GM21723 (cell line): ENCODE data around the gene HLF.

ENCODE experiments used
- ATAC-seq: cut with Tn5 transposase; IDR thresholded peaks from one replicate; pipeline ENCODE4 v1.9.1; 2021; ENCODE audit warnings: mild to moderate bottlenecking, moderate library complexity; ENCODE audit not compliant: unreplicated experiment

HLF gene

DNA sequence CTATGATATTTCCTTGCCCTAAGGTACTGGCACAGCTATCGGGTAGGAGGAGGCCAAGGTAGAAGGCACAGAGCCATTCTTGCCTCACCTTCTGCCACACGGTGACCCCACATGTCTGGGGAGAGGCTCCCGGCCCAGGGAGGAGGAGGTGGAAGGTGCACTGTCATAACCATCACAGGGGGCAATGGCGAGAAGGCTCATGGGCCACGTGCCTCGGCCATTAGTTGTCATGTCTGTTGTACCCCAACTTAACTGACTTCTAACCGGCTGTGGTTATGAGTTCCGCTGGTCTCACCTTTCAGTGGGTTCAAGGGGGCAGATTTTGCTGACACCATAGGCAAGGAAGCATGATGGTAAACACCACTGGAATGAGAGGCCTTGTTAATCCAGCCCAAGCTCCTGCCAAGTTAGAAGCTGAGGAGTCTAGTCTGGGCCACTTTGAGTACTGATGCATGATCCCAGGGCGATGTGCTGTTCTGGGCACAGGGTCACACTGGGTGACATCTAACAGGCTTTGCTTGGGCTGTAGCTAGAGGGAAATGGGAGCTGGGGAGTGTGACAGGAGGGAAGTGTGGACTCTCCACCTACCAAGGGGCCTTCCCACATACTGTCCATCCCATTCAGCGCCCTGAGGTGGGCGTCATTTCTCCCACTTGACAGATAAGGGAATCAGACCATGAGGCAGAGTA, 39.6 kb downstream of the HLF start:
- ATAC-seq: no peak

- no peak for ATAC-seq
These were observed 40.7 kb downstream of the HLF start for GRCh38 chr17:55305321-55306087.

- no peak for ATAC-seq
These were observed 43.1 kb downstream of the HLF start for GRCh38 chr17:55307879-55308278.

DNA sequence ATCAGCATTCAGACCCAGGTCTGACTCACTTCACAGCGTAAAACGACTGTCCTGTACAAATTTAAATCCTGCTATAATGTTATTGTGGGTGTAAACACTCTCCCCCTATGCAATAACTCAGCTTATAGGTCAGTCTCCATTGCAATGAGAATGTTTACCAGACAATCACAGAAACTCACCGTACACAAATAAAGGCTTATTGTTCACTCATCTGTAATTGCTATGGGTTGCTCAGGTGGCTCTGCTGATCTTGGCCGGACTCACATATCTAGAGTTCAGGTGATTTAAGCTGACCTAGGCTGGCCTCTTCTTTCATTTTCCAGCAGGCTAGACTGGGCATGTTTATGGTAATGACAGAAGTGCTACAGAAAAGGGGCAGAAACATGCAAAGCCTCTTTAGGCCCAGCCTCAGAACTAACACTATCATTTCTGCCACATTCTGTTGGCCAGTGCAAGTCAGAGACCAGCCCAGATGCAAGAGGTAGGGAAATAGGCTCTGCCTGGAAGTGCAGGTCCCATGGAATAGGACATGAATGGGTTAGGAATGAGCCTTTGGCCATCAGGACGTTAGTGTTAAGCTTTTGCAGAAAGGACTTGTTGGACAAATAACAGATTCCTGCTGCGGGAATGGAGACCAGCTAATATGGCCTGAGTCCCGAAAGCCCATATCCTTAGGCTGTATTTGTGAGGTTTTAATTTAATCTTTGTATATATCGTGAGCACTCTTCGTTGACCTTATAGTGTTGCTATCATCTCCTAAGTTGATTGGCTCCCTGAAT, 44.0 kb downstream of the HLF start:
- no peak for ATAC-seq

DNA sequence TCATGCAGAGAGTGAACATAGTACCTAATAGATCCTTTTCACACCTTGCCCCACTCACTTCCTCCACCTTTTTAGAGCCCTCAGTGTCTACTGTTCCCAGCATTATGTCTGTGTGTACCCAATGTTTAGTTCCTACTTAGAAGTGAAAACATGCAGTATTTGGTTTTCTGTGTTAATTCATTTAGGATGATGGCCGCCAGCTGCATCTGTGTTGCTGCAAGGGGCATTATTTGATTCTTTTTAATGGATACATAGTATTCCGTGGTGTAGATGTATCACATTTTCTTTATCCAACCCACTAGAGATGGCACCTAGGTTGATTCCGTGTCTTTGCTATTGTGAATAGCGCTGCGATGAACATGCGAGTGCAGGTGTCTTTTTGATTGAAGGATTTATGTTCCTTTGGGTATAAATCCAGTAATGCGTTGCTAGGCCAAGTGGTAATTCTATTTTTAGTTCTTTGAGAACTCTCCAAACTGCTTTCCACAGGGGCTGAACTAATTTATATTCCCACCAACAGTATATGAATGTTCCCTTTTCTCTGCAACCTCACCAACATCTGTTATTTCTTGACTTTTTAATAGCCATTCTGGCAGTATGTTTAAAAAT, 47.1 kb downstream of the HLF start:
- no peak for ATAC-seq

- no peak for ATAC-seq
These were observed 48.1 kb downstream of the HLF start for GRCh38 chr17:55312852-55313251.

DNA sequence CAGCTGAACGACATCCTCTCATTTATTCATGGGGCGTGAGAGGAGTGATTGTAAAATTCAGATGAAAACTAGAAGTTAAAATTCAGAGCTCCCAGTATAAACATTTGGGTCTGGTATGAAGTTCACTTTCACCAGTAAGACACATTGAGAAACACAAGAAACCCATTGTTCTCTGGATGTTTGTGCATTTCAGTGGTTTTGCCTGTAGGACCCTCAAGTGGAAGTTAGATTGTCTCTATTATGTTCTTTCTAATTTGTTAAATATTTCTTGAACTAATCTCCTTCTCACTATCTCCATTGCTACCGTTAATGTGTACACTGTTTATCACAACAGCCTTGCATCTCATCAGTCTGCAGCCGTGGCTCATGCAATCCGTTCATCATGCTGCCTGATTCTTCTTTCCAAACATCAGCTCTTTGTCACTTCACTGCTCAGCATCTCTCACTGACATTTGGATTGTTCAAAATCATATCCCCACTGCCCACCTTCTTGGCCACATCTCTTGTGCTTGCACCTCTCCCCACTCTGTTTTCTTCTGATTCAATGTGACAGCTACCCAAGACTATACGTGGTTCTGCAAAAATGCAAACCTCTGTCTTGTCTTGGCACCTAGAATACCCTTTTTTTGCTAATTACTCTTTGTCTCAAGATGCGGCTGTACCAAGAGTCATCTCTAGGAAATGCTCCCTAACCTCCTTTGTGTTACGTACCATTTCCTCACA, 49.5 kb downstream of the HLF start:
- no peak for ATAC-seq

GRCh38 chr17:55314784-55315491, 50.2 kb downstream of the HLF start:
- ATAC-seq: no peak

DNA sequence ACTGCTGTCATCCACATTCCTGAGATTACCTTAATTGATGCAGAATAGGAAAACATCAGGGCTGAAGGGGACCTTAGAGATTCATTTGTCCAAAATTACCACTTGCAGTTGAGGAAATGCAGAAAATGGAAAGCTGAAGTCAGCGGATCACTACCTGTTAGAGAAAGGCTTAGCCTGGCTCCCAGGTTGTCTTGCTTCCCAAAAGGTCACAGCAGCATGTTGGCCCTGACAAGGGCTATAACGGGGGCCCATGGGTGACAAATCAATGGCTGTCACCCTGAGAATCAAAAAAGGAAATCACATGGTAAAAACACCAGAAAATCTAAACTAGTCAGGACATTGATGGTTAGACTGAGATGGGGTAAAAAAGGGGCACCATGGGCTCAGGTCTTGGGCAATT, 51.7 kb downstream of the HLF start:
- ATAC-seq: no peak

- no peak for ATAC-seq
These were observed 52.5 kb downstream of the HLF start for GRCh38 chr17:55317284-55317683.

GRCh38 chr17:55318081-55318480, 53.3 kb downstream of the HLF start:
- ATAC-seq: no peak

- no peak for ATAC-seq
These were observed 54.1 kb downstream of the HLF start for GRCh38 chr17:55318715-55319487.

GRCh38 chr17:55319933-55320593, 55.3 kb downstream of the HLF start:
- no peak for ATAC-seq

- ATAC-seq: no peak
These were observed 56.0 kb downstream of the HLF start for GRCh38 chr17:55320594-55321426.

GRCh38 chr17:55321427-55322060, 56.8 kb downstream of the HLF start:
- no peak for ATAC-seq

DNA sequence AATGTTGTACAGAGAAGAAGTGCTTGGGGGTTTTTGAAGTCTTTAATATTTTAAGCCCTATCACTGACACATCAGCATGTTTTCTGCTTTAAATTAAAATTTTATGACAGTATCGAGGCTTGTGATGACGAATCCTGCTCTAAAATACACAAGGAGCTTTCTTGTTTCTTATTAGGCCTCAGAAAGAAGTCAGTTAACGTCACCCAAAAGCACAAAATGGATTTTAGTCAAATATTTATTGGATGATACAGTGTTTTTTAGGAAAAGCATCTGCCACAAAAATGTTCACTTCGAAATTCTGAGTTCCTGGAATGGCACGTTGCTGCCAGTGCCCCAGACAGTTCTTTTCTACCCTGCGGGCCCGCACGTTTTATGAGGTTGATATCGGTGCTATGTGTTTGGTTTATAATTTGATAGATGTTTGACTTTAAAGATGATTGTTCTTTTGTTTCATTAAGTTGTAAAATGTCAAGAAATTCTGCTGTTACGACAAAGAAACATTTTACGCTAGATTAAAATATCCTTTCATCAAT, 57.8 kb downstream of the HLF start:
- no peak for ATAC-seq
